ENCODE measurements around the gene KASH5.

DNA sequence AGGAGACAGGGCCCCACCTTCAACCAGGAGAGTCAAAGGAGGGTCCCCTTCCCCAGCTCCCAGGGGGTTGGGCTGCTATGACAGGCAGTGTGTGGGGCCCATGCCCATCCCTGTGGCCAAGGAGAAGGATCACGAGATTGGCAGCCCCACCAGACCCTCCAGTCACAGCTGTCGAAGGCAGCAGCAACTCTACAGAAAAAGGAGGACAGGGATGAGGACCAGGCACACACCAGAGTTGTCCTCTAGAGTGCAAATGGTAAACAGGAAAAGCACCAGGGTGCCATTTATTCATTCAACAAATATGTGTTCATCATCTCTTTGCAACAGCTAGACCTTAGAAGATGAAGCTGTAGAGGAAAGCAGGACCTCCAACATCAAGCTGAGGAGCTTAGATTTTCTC, 31.1 kb downstream of the KASH5 start:
- TF ChIP-seq, protein P1, sequence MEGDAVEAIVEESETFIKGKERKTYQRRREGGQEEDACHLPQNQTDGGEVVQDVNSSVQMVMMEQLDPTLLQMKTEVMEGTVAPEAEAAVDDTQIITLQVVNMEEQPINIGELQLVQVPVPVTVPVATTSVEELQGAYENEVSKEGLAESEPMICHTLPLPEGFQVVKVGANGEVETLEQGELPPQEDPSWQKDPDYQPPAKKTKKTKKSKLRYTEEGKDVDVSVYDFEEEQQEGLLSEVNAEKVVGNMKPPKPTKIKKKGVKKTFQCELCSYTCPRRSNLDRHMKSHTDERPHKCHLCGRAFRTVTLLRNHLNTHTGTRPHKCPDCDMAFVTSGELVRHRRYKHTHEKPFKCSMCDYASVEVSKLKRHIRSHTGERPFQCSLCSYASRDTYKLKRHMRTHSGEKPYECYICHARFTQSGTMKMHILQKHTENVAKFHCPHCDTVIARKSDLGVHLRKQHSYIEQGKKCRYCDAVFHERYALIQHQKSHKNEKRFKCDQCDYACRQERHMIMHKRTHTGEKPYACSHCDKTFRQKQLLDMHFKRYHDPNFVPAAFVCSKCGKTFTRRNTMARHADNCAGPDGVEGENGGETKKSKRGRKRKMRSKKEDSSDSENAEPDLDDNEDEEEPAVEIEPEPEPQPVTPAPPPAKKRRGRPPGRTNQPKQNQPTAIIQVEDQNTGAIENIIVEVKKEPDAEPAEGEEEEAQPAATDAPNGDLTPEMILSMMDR (conservative IDR thresholded peaks at IDR 0.05; ENCODE audit: low read depth, low read length), result no peak
- no peak for TF ChIP-seq EZH2 (IDR thresholded peaks at IDR 0.05; ENCODE audit: borderline replicate concordance, low read depth, low read length, poor library complexity, severe bottlenecking)

Measured in A673 (cell line).